K562 (cell line): Measurements from ENCODE around the gene DDR2. TPM values are rescaled to one million over a fixed set of nuclear protein-coding genes. Genes with fewer than 3 reads are reported as not detected.
A peak's percentile ranks its signal among the peaks of the same experiment; 100 is the strongest.

Source experiments
- ATAC-seq: fragments of 200-7000 bp; cut with Tn5 transposase; 3 replicates; pipeline ENCODE4 v1.9.1; 2020; ENCODE audit warnings: moderate library complexity
- BruUV-seq: library from RNA; stranded (reverse); fragments of 400-500 nt; replicated peaks from 2 replicates; lab custom pipeline; 2021; lab: Mats Ljungman, UMichigan
- CTCF ChIA-PET: fragments of 300-600 bp; formaldehyde crosslinking; extraction: SDS; loops from one replicate; lab custom pipeline; 2021; ENCODE audit warnings: low intra/inter-chr PET ratio; lab: Yijun Ruan, JAX
- POLR2A ChIA-PET: fragments of 300-600, 350-650 bp; sonication (Branson Sonifier 250); formaldehyde crosslinking; extraction: SDS; loops from one replicate; lab custom pipeline; 2021; ENCODE audit warnings: antibody characterized with exemption, inconsistent platforms; lab: Yijun Ruan, JAX
- DNase-seq, 4 experiments: peaks; one replicate each; pipeline versions ENCODE4 v3.0.0 to v3.0.0-alpha.2; 2011 to 2018; ENCODE audit warnings: low spot score in 3 of 4, mixed read lengths in 3 of 4; ENCODE audit errors: extremely low read depth in 1 of 4
- FAIRE-seq: peaks from 2 replicates; lab custom pipeline; 2011; peaks lifted over from hg19 to GRCh38; lab: Jason Lieb, UNC
- H2AFZ ChIP-seq: 2 replicates; pipeline ENCODE4 v1.6.0; 2011; ENCODE audit warnings: low read depth, low read length, control low read depth, inconsistent platforms
- H3K27ac ChIP-seq: fragments of 200-600 bp; 3 replicates; pipeline ENCODE4 v1.8.0; 2011; ENCODE audit warnings: low read depth, mild to moderate bottlenecking, control low read depth, inconsistent platforms, low read length, moderate library complexity, mixed read lengths; ENCODE audit errors: extremely low read depth
- H3K27me3 ChIP-seq, 2 experiments: fragments of 300-600 bp in 1 of 2; 2 replicates in 1 of 2; 3 replicates in 1 of 2; pipeline versions ENCODE4 v1.6.0 to v1.8.0; 2011; ENCODE audit warnings: inconsistent platforms in 2 of 2, low read length in 2 of 2, mild to moderate bottlenecking in 1 of 2, mixed read lengths in 1 of 2, moderate library complexity in 1 of 2; ENCODE audit not compliant: control insufficient read depth in 2 of 2, insufficient read depth in 2 of 2
- H3K36me3 ChIP-seq: fragments of 300-600 bp; 3 replicates; pipeline ENCODE4 v1.8.0; 2011; ENCODE audit warnings: mild to moderate bottlenecking, low read length, inconsistent platforms; ENCODE audit not compliant: control insufficient read depth, insufficient read depth
- H3K4me1 ChIP-seq, 2 experiments: fragments of 200-600 bp in 1 of 2; replicated peaks in 1 of 2; 2 replicates in 1 of 2; 3 replicates in 1 of 2; pipeline versions ENCODE4 v1.5.1 to v1.8.0; 2011; ENCODE audit warnings: inconsistent platforms in 2 of 2, low read length in 2 of 2, mild to moderate bottlenecking in 1 of 2, mixed read lengths in 1 of 2, moderate library complexity in 1 of 2; ENCODE audit not compliant: control insufficient read depth in 2 of 2, insufficient read depth in 2 of 2
- H3K4me2 ChIP-seq: 2 replicates; pipeline ENCODE4 v1.6.1; 2011; ENCODE audit warnings: low read length, control low read depth, inconsistent platforms, mixed read lengths; ENCODE audit not compliant: insufficient read depth
- H3K4me3 ChIP-seq: fragments of 200-600 bp; sonication (generic), shearing (Covaris generic); 2 replicates; pipeline ENCODE4 v1.5.1; 2016; ENCODE audit warnings: control low read depth, inconsistent platforms
- H3K79me2 ChIP-seq: fragments of 200-600 bp; 3 replicates; pipeline ENCODE4 v1.8.0; 2011; ENCODE audit warnings: low read length, inconsistent platforms; ENCODE audit not compliant: control insufficient read depth, insufficient read depth
- H3K9ac ChIP-seq, 2 experiments: 2 replicates each; pipeline versions ENCODE4 v1.6.0 to v1.6.1; 2011; ENCODE audit warnings: low read depth in 2 of 2, low read length in 2 of 2, control low read depth in 1 of 2, inconsistent platforms in 1 of 2, mild to moderate bottlenecking in 1 of 2, mixed read lengths in 1 of 2; ENCODE audit not compliant: insufficient read depth in 1 of 2
- H3K9me1 ChIP-seq: one replicate; pipeline ENCODE4 v1.6.0; 2011; ENCODE audit warnings: inconsistent platforms, mild to moderate bottlenecking, low read length, moderate library complexity; ENCODE audit not compliant: control insufficient read depth, insufficient read depth
- H3K9me3 ChIP-seq: replicated peaks from 2 replicates; pipeline ENCODE4 v1.5.1; 2011; ENCODE audit warnings: low read depth, low read length, inconsistent platforms; ENCODE audit not compliant: control insufficient read depth, insufficient read depth
- H4K20me1 ChIP-seq: replicated peaks from 2 replicates; pipeline ENCODE4 v1.6.1; 2011; ENCODE audit warnings: low read length, inconsistent platforms, mixed read lengths; ENCODE audit not compliant: control insufficient read depth, insufficient read depth
- ASH1L ChIP-seq: fragments of 450-650 bp; IDR thresholded peaks from 2 replicates; pipeline ENCODE4 v1.6.1; 2018; ENCODE audit warnings: borderline replicate concordance, mild to moderate bottlenecking, low read depth; ENCODE audit not compliant: partially characterized antibody
- CTBP1 ChIP-seq: fragments of 450-650 bp; IDR thresholded peaks from 2 replicates; pipeline ENCODE4 v1.6.1; 2016; ENCODE audit warnings: borderline replicate concordance
- KAT7 ChIP-seq: sonication (generic); formaldehyde crosslinking; IDR thresholded peaks from 2 replicates; pipeline ENCODE4 v1.8.0; 2022; ENCODE audit warnings: missing genetic modification reagents, mild to moderate bottlenecking, borderline replicate concordance
- MECOM ChIP-seq: fragments of 250-450 bp; sonication (Bioruptor Pico); IDR thresholded peaks from 2 replicates; pipeline ENCODE4 v1.8.0; 2022; ENCODE audit warnings: inconsistent platforms
- MYNN ChIP-seq, 2 experiments: sonication (generic); formaldehyde crosslinking in 1 of 2; IDR thresholded peaks; 2 replicates each; pipeline versions ENCODE4 v1.5.0 to v1.6.1; 2016 to 2020; ENCODE audit warnings: antibody characterized with exemption in 1 of 2, missing genetic modification reagents in 1 of 2
- NFIX ChIP-seq: fragments of 250-450 bp; sonication (Bioruptor Pico); IDR thresholded peaks from 2 replicates; pipeline ENCODE4 v1.4.0; 2020; ENCODE audit warnings: low read depth, mild to moderate bottlenecking, moderate library complexity
- ZNF165 ChIP-seq: fragments of 250-450 bp; sonication (Bioruptor Pico); IDR thresholded peaks from 2 replicates; pipeline ENCODE4 v1.4.0; 2020; ENCODE audit warnings: borderline replicate concordance
- ZNF24 ChIP-seq: fragments of 450-650 bp; IDR thresholded peaks from 2 replicates; pipeline ENCODE4 v1.6.1; 2016
- ZNF512 ChIP-seq: IDR thresholded peaks from 2 replicates; pipeline ENCODE4 v1.6.1; 2016; ENCODE audit warnings: missing genetic modification characterization, missing compliant biosample characterization
- ZNF584 ChIP-seq: fragments of 200-800 bp; sonication (Bioruptor generic); IDR thresholded peaks from 2 replicates; pipeline ENCODE4 v1.6.1; 2016; ENCODE audit warnings: low read depth, mild to moderate bottlenecking, missing genetic modification characterization, missing compliant biosample characterization
- WGBS: fragments of 100-300 bp; shearing (Covaris generic); methylation state at CpG from one replicate; pipeline ENCODE4 v1.1.6; 2016; ENCODE audit warnings: low coverage, mixed read lengths; ENCODE audit not compliant: insufficient coverage; ENCODE audit errors: missing lambda C conversion rate; 5-methylcytosine and 5-hydroxymethylcytosine counted together
- in situ Hi-C: fragments of 300-500 bp; cut with MboI; formaldehyde crosslinking; loops from 4 replicates; pipeline ENCODE4 v1.15.0; 2018; ENCODE audit warnings: inconsistent platforms, mixed read lengths
- intact Hi-C: fragments of 100-400 bp; cut with micrococcal nuclease; formaldehyde crosslinking; loops from 2 replicates; pipeline ENCODE4 v1.14.2; 2022
- polyA plus RNA-seq, 8 experiments: library from polyadenylated mRNA; depleted of rRNA in 4 of 8; stranded (reverse) in 5 of 8; unstranded in 3 of 8; fragments of >200 nt; fragmentation: Nextera tagmentation in 2 of 8; fragmentation: Illumina TruSeq in 1 of 8; extraction: Ambion mirVana in 2 of 8; extraction: Trizol in 1 of 8; gene quantifications; 2 replicates each; pipeline versions ENCODE4 v1.2.1 to v1.2.3, GENCODE V29; 2011 to 2014; ENCODE audit warnings: inconsistent platforms in 1 of 8, missing spikeins in 1 of 8
- total RNA-seq, 7 experiments: library from RNA; depleted of rRNA in 6 of 7; stranded (reverse); fragments of >200 nt in 6 of 7; fragmentation: Illumina TruSeq in 2 of 7; extraction: Trizol in 2 of 7; gene quantifications; 2 replicates each; pipeline versions ENCODE4 v1.2.1 to v1.2.3, GENCODE V29; 2011 to 2021; ENCODE audit warnings: low replicate concordance in 1 of 7

The DDR2 gene
- total and polyA plus RNA-seq, 9 of the 15 experiments (the other 6 are each of a cell fraction or from before 2014, with no cell fraction given), result 0.36 to 2.0 (median 1.1) TPM

GRCh38 chr1:162656266-162656665 lies 24.0 kb downstream of the DDR2 start:
- DNase-seq (no peak), ATAC-seq (no peak), FAIRE-seq (no peak)
- Histone ChIP-seq H2AFZ (no peak overlapping the region), H3K9me1 (no peaks in the 10 kb centered on the region), H3K36me3 (no peaks in the 10 kb centered on the region), H3K27me3 (no peaks in the 10 kb centered on the region), H3K4me3 (no peak overlapping the region), H3K27ac (no peak overlapping the region), H3K4me1 (no peaks in the 10 kb centered on the region), H3K4me2 (no peak overlapping the region), H3K9me3 (no peaks in the 10 kb centered on the region), H3K9ac (no peak overlapping the region), H3K79me2 (no peaks in the 10 kb centered on the region), H4K20me1 (no peaks in the 10 kb centered on the region)
- WGBS, result 5% methylated on average over 1 of the region's 1 CpG
- no TSS peak for BruUV-seq
- ChIA-PET CTCF (no interaction called here), POLR2A (interaction anchor here (0.7 kb wide), 1 partner anchor 25 kb away, joined by 4 read pairs; no protein-coding TSS in a partner anchor)
- no peak for TF ChIP-seq ZNF165
- no peak for TF ChIP-seq CTBP1
- TF ChIP-seq MECOM (CRISPR knock-in tag), result no peak
- TF ChIP-seq NFIX (CRISPR knock-in tag), result no peak
- TF ChIP-seq ZNF512 (tag), result peak; percentile 46; the same call in 1 of the 2 replicates
- TF ChIP-seq ASH1L, result no peak
- TF ChIP-seq ZNF584 (CRISPR knock-in tag), result no peak
- TF ChIP-seq MYNN (IDR thresholded peaks at IDR 0.05), result no peak
- TF ChIP-seq MYNN (CRISPR knock-in tag; IDR thresholded peaks at IDR 0.05), result no peak
- no peak for TF ChIP-seq KAT7 (CRISPR knock-in tag)
- TF ChIP-seq ZNF24, result 0 out of 2 replicates have a peak, but pooled peaks have one; percentile 38
- in situ Hi-C loops, result no loop called here
- intact Hi-C loops, result no loop called here
